MM.1S (cell line): ENCODE data around the gene HOXB6.

Experiments
- CTCF ChIP-seq: fragments of 300-600 bp; sonication (generic); IDR thresholded peaks from 2 replicates; pipeline ENCODE4 v1.5.1; 2016; ENCODE audit warnings: antibody characterized with exemption, low read length, mixed read lengths
- EZH2 ChIP-seq: fragments of 300-600 bp; sonication (generic); optimal IDR thresholded peaks from 2 replicates; pipeline ENCODE3; 2017; ENCODE audit warnings: low read depth, mild to moderate bottlenecking, antibody characterized with exemption, low read length, mixed read lengths

GRCh38 chr17:48608494-48608834 lies 3.7 kb upstream of the HOXB6 start:
- TF ChIP-seq CTCF: no peak
- TF ChIP-seq EZH2: no peak
